Measurements from ENCODE around the gene DDX1.
"Not testable (repeated sequence)": the region's sequence is repeated elsewhere in the genome, so short reads cannot be mapped to it uniquely, and the experiment has no call there.

The DDX1 gene

DNA sequence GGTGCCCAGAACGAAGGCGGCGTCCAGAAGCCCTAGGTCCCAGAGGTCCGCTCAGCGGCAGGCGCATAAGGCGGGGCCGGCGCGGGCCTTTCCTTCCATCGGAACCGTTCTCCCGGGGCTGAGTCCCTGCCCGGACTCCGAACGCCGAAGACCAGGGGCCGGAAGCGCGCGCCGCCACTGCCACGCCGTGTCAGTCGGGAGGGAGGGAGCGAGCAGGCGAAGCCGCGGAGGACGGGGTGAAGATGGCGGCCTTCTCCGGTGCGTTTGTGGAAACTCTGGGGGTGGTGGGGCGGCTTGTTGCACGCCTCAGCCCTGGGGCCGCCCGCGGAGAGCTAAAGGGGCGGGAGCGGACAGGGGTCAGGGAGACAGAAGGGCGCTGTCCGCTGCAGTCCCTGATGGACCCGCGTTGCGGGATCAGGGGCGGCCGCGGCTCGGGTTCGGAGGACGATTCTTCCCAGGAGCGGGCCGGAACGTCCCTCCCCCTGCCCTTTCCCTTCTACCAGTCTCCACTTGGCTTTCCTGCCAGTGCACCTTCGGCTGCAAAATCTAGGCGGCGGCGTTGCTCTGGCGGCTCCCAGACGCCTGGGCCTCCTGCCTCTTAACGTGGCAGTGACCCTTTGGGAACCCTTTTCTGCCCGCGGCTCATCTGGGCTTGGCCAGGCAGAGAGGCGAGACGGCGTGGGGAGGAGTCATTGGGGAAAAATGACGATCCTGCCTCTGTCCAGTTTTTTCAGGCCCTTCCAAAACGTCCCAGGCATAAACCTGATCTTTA lies at the start of gene DDX1:
TSS of gene DDX1 (plus strand) at position 177 of the 772 bp plus-strand sequence. CDS start at position 243, 66 bp downstream.
- DNase-seq, result peak; percentile 64

DNA sequence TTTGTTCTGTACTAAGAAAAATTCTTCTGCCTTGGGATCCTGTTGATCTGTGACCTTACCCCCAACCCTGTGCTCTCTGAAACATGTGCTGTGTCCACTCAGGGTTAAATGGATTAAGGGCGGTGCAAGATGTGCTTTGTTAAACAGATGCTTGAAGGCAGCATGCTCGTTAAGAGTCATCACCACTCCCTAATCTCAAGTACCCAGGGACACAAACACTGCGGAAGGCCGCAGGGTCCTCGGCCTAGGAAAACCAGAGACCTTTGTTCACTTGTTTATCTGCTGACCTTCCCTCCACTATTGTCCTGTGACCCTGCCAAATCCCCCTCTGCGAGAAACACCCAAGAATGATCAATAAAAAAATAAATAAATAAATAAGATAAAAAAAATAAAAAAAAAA lies 49.4 kb upstream of the DDX1 start:
- not testable (repeated sequence) for DNase-seq

DNA sequence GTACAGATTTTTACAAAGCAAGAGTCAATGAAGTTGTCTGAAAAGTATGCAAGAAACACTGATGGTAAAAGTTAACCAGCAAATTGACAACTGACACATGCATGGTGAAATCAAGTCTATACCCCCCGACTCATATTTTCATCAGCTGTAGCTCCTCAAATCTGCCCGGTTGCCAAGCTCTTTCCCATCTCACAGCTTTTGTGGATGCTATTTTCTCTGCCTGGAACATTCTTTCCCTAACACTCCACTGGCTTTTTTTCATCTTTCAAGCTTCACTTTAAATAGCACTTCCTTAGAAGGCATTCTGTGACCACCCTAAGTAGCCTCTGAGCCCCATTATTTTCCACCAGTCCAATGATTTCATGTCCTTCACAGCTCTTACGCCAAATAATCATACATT lies 48.6 kb upstream of the DDX1 start:
- no peak for DNase-seq

DNA sequence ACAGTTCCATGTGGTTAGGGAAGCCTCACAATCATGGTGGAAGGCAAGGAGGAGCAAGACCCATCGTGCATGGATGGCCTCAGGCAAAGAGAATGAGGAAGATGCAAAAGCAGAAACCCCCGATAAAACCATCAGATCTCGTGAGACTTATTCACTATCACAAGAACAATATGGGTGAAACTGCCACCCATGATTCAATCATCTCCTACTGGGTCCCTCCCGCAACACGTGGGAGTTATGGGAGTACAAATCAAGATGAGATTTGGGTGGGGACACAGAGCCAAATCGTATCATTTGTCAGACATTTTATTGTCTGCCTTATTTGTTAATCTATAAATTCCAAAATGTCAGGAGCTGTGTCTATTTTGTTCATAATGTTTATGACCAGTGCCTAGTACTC lies 48.1 kb upstream of the DDX1 start:
- DNase-seq, result no peak

DNA sequence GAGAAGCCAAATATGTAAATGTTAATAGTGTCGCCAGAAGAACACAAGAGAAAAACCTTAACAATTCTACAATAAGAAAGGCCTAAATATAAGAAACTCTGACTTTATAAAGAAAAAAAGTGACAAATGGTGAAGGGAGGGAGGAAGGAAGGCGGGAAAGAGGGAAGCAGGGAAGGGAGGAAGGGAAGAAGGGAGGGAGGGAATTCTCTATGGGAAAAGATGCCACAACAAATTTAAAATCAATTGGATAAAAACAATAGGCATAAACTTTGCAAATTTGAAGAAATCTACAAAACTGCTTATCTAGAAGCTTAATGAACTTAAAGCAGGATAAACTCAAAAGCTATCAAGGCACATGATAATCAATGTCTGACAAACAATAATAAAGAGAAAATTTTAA lies 47.4 kb upstream of the DDX1 start:
- DNase-seq, result no peak

DNA sequence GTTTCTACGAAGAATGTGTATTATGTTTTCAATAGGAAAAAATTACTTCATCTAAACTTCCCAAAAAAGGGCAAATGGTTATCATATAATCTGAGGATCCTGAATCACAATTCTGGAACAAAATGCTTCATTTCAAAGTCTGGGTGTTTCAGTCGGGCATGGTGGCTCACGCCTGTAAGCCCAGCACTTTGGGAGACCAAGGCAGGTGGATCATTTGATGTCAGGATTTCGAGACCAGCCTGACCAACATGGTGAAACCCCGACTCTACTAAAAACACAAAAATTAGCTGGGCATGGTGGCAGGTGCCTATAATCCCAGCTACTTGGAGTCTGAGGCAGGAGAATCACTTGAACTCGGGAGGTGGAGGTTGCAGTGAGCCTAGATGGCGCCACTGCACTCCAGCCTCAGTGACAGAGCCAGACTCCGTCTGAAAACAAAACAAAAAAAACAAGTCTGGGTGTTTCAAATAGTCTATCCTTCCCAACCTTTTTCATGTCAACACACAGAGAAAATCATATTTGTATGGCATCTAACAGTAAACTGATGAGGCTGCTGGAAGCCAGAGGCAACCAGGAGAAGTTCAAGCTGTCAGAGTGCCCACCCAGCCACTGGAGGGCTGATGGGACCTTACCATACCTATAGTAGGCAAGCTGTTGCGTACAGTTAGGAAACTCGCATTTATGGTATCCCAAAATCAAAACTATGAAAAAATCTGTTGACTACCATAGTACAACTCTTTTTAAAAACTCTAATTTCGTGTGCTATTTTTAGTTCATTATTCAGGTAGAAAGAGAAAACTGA lies 45.2 kb upstream of the DDX1 start:
- DNase-seq, result no peak

DNA sequence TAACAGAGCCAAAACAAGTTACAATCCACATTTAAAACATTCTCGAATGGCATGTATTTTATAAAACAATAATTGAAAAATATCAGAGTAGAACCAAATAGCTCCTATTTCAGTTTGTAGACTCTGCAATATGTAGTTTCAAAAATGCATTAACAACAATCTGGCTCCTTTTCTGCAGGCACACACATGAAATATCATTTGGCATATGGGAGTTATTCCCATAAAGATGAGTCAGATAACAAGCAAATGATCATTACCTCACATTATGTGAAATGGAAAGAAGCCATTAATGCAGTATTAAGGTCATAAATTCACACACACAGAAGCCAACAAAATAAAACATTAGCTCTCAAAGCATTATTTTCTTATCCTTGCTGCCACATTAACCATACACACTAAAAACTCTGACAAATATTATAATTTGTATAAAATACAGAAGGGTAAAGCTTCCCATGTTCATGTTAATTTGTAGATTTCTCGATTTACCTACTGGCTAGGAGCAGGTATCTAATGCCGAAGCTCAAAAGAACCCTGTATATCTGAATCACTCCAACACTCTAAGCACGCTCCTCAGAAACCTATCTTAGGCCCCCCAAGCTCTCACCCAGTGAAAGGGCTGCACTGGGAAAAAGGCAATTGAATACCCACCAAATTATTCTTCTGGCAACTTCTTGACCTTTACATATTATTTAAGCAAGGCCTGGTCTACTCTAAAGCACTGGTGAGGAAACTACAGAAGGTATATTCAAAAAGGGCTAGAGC lies 44.4 kb upstream of the DDX1 start:
- DNase-seq, result no peak

DNA sequence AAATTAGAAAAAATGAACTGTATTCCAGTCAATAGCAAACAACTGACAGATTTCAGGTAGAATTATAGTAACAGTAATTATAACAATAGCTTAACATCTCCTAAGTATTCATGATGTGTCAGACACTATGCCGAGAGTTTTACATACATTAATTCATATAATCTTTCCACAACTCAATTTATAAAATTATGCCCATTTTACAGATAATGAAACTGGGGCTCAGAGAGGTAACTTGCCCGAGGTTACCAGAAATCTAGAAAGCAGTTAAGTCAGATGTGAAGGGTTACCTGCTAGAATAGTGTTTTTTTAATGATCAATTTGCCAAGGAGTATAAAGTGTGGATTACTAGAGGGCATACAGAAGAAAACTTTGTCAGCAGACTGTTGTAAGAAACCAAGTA lies 42.7 kb upstream of the DDX1 start:
- no peak for DNase-seq

DNA sequence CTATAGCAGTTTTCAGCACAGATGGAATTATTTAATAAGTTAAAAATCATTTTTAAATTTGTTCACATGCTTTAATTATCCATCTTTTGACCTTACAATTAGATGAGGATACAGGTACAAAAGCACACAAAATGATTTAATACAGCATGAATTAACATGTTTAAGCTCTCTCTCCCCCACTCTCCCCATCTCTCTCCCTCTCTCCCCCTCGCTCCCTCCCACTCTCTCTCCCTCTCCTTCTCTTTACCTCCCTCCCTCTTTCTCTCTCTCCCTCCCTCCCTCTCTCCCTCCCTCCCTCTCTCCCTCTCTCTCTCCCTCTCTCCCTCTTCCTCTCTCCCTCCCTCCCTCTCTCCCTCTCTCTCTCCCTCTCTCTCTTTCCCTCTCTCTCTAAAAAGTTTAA lies 38.1 kb upstream of the DDX1 start:
- no peak for DNase-seq

DNA sequence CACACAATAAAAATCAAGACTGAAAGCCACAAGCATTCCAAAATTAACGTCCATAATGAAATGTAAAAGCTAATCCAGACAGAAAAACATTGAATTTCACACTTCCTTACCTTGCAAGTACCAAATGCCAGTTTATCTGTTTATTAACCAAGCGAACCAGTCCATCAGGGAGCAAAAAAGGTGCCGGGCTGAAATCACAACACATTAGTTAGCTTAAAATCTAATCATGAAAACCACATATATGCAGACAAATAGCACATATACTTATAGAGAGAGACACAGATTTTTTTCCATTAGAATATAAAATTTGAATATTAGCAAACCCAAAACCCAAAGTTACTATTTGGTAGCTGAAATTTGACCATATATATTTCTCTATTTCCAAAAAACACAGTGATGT lies 37.7 kb upstream of the DDX1 start:
- DNase-seq, result no peak

DNA sequence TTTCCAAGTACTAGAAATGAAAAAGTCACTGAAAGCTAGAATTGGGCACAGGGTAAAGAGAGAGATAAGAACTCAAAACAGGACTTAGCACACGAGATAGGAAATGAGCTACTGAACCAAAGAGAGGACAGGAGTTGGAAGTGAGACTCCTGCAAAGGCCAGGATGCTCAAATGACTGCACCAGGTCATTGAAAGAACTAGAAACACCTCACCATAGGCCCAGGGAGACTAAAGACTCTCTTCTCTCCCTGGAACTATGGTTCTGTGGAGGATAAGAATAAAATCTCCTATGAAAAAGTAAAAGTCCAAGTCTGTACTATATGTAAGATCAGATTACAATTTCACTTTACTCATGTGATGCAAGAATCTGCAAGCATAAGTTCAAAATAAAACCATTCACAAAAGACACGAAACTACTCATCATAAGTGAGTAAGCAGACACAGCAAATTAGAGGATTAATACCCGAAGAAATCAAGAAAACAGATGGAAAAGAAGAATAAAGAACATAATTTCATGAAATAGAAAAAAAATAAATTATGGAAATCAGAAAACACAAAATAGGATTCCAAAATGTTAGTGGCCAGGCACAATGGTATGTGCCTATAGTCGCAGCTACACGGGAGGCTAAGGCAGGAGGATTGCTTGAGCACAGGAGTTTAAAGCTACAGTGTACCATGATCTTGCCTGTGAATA lies 37.0 kb upstream of the DDX1 start:
- DNase-seq, result no peak

DNA sequence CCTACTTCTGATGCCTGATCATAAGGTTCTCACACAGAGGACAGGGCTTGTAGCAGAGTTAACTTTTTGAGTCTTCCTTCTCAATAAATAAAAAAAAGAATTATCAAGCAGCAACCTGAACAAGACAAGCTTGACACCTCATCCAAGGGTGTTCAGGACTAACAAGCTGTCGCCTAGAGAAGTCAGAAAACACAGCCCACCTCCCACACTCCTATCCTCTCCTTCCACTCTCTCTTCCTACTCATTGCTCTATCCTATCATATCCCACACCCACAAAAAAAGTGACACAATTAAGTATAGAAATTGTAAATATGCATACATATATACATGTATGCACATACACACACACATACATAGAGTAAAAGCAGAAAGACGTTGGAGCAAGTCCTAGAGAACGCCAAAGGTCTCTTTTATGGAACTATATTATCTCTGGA lies 35.9 kb upstream of the DDX1 start:
- DNase-seq, result no peak

DNA sequence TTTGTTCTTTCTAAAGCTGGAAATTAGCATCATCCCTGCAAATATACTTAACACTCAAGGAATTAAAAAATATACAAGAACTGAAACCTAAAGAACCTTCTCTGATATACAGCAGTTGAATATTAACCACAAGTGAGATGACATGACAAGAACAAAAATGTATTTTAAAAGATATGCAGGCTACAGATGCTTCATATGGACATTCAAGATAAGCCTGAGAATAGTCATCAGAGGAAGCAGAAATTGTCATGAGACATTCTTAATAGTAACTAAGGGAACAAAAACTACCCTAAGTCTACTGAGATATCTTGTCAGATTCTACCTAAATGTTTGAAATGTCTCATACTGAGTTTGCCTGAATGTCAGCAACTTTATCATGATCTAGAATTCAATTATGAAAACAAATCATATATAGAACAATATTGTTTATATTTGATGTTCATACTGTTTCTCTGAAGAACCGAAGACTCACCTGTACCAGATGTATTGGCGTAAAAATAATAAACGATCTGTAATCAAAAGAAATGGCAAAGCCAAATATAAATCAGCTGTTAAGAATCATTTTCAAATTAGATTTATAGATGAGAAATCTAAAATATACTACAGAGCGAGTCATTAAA lies 35.2 kb upstream of the DDX1 start:
- DNase-seq, result no peak

DNA sequence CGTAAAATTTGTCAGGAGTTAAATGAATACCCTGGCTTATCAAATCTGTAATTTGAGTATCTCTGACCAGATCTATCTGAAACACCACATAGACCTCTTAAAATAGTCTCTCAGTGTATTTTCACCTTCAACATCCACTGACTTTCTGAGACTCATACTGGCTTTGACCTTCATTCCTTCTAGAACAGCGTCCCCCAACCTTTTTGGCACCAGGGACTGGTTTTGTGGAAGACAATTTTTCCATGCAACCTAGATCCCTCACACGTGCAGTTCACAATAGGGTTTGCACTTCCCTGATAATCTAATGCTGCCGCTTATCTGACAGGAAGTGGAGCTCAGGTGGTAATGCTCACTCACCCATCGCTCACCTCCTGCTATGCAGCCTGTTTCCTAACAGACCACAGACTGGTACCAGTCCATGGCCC lies 33.8 kb upstream of the DDX1 start:
- DNase-seq, result no peak

DNA sequence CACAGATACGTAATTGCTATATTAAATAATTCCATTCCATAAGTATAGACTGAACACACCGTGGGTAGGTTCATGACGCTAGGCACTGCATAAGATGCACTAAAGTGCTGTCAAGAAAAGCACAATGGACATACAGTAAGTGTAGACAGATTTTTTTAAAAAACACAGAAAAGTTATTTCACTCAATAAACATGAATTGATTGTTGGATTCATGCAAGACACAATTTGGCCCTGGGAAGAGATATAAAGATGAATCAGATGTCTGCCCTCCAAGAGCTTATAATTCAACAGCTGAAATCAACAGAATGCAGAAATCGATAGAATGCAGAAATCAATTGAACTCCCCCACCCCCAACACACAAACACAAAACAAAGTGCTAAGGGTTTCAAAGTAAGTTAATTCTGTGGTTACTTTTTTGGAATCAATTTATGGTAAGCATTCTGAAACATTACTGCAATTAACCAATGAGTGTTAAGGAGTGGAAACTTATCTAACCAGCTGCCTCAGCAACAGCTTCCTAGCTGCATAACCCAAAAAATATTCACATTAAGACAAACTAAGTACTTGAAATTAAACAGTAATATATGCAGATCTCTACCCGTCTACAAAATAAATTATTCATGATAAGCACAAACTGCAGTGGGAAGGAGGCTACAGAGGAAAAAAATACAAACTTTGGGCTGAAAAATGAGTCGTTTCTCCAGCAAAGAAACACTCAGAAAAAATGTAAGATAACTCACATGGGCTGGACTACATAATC lies 32.1 kb upstream of the DDX1 start:
- no peak for DNase-seq

DNA sequence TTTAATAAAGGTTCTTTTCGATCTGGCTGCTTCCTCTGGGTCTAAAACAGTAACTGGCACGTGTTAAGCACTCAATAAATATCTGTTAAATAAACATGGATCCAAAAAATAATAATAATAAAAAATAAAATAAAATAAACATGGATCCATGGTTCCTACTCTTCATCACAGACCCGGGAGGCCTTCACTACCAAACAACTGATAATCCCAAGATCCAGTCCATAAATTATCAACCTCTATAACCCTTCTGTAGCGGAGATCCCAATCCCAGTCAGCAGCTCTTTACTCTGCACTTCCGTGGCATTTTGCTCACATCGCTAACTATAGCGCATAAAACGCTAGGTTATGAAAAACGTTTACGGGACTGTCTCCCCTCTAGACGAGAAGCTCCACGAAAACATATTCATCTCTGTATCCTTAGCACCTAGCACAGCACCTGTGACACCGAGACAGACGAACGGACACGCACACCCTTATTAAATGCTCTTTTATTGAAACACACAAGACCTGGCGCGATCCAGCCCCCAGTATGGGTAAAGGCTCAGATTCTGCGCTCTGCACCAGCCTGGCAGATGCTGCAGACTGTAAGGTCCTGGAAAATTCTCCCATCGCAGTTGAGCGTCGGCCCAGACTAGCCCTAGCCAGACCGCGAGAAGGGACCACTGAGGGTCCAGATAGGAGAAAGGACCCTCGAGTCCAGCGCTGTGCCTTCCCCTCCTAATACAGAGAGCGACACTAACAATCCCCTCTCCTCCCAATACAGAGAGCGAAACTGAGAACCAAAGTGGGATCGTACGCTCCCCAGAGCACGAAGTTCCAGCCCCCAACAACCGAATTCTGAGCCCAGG lies 31.3 kb upstream of the DDX1 start:
- peak; percentile 4 for DNase-seq

DNA sequence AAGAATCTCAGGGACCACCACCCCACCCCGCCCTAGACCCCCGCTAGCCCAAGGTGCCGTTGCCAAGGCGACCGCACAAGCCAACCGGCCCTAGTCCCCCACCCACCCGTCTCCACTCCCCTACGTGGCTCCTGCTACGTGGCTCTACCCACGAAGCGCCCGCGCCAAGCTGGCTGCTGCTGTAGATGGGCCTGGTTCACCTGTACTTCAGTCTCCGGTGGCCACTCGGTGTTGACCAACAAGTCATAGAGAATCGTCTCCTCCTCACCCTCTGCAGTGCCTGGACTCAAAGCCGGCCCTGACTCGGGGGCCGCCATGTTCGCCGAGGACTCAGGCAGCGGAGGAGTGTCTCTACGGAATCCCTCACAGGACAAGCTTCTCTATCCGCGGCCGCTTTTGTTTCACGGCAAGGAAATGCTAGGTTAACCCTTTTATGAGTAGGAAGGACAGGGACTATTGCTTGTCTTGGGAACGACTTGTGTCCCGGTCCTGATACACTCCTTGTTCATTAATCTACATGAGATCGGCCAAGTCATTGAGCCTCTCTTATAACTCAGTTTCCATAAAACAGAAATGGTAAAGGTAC lies 30.6 kb upstream of the DDX1 start, which contains the start of gene NBAS:
TSS of gene NBAS (minus strand) at position 347 of the 586 bp plus-strand sequence. CDS start at position 317, 30 bp downstream.
- DNase-seq, result peak; percentile 52

DNA sequence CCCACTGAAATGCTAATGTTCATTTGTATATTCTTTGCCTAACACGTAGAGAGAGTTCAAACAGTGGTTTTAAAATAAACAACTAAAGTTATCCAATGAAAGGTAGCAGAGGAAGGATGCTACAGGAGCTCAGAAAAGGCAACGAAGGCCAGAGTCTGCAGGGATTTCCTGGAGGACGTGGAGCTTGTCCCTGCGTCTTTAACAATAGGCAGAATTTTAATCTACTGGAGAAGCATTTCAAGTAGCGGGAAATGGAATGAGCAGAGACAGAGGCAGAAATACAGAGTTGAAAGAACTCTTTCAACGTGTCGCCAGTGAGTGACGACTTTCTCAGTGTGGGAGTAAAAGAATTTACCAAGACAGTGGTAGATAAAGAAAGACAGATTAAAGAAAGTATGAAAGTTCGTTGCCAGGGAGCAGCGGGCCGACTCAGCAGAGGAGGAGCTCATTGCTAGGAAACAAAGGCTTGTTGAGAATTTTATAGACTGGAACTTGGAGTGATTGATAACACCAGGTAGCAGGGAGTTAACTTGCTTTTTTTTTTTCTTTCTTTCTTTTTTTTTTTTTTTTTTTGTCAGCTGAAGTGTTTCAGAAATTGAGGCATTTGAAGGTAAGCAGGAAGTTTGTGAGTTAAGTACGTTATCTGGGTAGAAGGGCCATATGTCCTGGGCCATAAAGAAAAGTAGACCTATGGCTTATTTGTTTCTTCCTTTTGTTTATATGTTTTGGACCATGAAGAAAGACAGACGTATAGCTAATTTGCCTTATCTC lies 29.9 kb upstream of the DDX1 start:
- no peak for DNase-seq

DNA sequence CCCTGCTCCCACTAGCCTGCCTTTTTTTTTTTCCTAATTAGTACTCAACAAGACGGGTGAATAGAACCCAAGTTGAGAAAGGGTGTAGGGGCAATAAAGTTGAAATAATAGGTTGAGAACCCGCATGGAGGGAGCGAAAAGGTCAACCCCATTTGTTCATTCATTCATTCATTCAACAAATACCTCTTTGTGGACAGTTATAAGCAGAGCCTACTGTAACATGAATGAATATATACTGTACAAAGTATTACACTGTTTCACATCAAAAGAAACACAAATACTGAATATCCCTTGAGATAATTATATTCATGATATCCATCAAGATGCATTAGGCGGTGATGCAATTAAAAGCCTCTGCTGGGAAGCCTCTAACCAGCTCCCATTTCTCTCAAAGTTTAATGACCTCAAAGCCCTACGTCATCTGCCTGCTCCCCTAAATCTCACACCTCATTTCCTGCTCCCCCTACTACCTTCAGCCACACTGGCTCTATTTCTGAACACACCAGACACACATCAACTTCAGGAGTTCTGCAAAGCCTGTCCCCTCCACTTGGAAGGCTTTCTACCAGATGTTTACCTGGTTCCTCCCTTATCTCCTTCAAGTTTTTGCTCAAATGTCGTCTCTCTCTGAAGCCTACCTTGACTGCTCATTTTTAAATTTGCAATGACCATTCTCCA lies 29.2 kb upstream of the DDX1 start:
- no peak for DNase-seq

All from amniotic stem cell (primary cell).